Measurements from ENCODE around the gene KMT5C.

Gene KMT5C

DNA sequence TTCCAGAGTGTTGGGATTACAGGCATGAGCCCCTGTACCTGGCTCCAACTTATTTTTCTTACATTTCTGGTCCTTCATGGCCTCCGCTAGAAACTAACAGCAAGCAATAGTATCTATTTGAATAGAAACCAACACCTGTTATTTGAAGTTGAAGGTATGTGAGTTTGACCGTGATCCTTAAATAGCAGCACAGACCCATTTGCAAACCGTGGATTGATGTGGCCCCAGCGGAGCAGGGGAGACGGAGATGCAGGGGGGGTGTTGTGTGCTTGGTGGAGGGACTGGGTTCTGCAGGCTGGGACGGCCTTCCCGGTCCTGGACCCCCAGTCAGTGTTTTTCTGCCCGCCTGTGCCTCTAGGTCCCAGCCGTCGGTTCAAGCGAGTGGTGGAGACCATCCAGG is 31.4 kb upstream of the KMT5C start:
- in situ Hi-C loops (cut with MboI; ENCODE audit: low pct_unique_long_range_greater_than_20kb, low sequenced_read_pairs, unreplicated experiment) = no loop called here
- TF ChIP-seq, protein P1, sequence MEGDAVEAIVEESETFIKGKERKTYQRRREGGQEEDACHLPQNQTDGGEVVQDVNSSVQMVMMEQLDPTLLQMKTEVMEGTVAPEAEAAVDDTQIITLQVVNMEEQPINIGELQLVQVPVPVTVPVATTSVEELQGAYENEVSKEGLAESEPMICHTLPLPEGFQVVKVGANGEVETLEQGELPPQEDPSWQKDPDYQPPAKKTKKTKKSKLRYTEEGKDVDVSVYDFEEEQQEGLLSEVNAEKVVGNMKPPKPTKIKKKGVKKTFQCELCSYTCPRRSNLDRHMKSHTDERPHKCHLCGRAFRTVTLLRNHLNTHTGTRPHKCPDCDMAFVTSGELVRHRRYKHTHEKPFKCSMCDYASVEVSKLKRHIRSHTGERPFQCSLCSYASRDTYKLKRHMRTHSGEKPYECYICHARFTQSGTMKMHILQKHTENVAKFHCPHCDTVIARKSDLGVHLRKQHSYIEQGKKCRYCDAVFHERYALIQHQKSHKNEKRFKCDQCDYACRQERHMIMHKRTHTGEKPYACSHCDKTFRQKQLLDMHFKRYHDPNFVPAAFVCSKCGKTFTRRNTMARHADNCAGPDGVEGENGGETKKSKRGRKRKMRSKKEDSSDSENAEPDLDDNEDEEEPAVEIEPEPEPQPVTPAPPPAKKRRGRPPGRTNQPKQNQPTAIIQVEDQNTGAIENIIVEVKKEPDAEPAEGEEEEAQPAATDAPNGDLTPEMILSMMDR (IDR thresholded peaks at IDR 0.05; ENCODE audit: extremely low read depth, insufficient read depth, missing control alignments) = no peak
- DNase-seq (ENCODE audit: low spot score) = no peak

GRCh38 chr19:55309448-55309847 is 30.2 kb upstream of the KMT5C start:
- no peak for DNase-seq (ENCODE audit: low spot score)
- in situ Hi-C loops (cut with MboI; ENCODE audit: low pct_unique_long_range_greater_than_20kb, low sequenced_read_pairs, unreplicated experiment) = no loop called here
- TF ChIP-seq, protein P1 (IDR thresholded peaks at IDR 0.05; ENCODE audit: extremely low read depth, insufficient read depth, missing control alignments) = no peak

DNA sequence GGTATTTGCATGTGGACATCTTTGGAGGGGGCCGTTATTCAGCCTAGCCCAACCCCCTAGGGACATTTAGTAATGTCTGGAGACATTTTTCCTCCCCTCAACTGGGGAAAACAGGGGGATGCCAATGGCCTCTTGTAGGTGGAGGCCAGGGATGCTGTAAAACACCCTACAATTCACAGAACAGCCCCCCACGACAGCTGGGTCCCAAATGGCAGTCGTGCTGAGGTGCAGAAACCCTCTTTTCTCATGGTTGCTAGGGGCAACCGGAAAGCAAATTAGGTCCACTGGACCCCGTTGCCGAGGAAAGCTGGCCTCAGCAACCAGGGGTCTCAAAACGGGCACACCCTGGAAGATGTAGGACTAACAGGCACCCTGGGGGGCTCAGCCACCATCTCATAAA is 29.2 kb upstream of the KMT5C start:
- in situ Hi-C loops (cut with MboI; ENCODE audit: low pct_unique_long_range_greater_than_20kb, low sequenced_read_pairs, unreplicated experiment) = no loop called here
- TF ChIP-seq, protein P1 (IDR thresholded peaks at IDR 0.05; ENCODE audit: extremely low read depth, insufficient read depth, missing control alignments) = no peak
- no peak for DNase-seq (ENCODE audit: low spot score)

DNA sequence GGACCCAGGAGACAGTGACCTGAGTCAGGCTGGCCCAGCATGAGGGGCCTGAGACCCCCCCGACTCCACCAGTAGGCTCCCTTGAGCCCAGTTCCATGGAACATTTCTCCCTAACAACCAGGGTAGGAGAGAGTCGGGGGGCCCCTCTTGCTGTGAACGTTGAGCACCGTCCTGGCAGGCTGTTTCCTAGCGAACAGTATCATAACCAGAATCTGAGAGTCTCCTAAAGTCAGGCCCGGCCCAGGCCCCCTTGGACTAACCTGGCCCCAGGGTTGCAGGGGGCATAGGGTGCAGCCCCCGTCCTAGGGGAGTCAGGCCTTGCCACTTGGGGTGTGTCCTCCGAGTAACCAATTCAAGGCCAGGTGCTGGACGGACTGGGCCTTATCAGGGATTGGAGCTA is 28.3 kb upstream of the KMT5C start:
- in situ Hi-C loops (cut with MboI; ENCODE audit: low pct_unique_long_range_greater_than_20kb, low sequenced_read_pairs, unreplicated experiment) = no loop called here

GRCh38 chr19:55311797-55312196 is 27.9 kb upstream of the KMT5C start:
- no peak for DNase-seq (ENCODE audit: low spot score)
- in situ Hi-C loops (cut with MboI; ENCODE audit: low pct_unique_long_range_greater_than_20kb, low sequenced_read_pairs, unreplicated experiment) = no loop called here
- TF ChIP-seq, protein P1 (IDR thresholded peaks at IDR 0.05; ENCODE audit: extremely low read depth, insufficient read depth, missing control alignments) = no peak

More for the DNA sequence above, 28.3 kb upstream of the KMT5C start:
- DNase-seq (ENCODE audit: low spot score) = peak; percentile 11
- TF ChIP-seq, protein P1 (IDR thresholded peaks at IDR 0.05; ENCODE audit: extremely low read depth, insufficient read depth, missing control alignments) = no peak

GRCh38 chr19:55312621-55313512 is 26.8 kb upstream of the KMT5C start:
- no peak for DNase-seq (ENCODE audit: low spot score)
- in situ Hi-C loops (cut with MboI; ENCODE audit: low pct_unique_long_range_greater_than_20kb, low sequenced_read_pairs, unreplicated experiment) = no loop called here
- TF ChIP-seq, protein P1 (IDR thresholded peaks at IDR 0.05; ENCODE audit: extremely low read depth, insufficient read depth, missing control alignments) = no peak

Data from GM13977 (cell line).